Measurements from ENCODE around the gene MTHFSD.

MTHFSD gene

DNA sequence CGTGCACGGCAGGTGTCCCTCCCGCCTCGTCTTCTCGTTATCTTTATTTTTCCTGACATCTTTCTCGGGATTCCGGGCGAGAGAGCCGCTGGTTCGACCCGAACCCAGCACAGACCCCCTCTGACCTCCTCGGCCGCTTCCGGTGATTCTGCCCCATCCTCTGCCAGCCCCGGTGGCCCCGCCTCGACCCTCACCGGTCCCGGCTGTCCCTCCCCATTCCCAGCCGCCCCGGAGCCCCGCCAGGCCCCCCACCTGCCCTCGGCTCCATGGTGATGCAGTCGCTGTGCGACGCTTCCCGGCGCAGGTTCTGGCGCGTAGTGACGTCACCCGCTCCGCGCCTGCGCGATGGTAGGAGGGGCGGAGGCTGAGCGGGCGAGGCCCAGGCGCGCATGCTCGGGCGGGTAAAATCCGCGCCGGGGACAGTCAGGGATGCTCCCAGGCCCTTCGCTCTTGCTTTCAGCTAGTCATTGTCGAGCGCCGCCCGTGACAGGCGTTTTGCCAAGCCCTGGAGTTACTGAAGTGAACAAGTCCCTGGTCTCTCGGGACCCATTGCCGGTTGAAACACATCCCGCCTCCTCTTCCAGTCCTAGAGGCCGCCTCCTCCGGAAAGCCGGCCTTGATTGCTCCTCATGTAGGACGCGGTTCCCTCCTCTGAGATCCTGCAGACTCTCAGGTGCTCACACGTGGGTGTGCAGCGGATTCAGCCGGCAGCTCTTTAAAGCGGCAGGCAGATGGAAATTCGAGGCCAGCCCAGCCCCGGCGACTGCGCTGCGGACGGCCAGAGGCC is at the start of gene MTHFSD:
MTHFSD (minus strand) TSS at position 319 of the 787 bp plus-strand sequence; CDS start at position 268, 51 bp downstream.
- CTCF ChIA-PET = interaction anchor here (1.0 kb wide), 1 partner anchor 724 kb away, joined by 3 read pairs; no protein-coding TSS in a partner anchor

DNA sequence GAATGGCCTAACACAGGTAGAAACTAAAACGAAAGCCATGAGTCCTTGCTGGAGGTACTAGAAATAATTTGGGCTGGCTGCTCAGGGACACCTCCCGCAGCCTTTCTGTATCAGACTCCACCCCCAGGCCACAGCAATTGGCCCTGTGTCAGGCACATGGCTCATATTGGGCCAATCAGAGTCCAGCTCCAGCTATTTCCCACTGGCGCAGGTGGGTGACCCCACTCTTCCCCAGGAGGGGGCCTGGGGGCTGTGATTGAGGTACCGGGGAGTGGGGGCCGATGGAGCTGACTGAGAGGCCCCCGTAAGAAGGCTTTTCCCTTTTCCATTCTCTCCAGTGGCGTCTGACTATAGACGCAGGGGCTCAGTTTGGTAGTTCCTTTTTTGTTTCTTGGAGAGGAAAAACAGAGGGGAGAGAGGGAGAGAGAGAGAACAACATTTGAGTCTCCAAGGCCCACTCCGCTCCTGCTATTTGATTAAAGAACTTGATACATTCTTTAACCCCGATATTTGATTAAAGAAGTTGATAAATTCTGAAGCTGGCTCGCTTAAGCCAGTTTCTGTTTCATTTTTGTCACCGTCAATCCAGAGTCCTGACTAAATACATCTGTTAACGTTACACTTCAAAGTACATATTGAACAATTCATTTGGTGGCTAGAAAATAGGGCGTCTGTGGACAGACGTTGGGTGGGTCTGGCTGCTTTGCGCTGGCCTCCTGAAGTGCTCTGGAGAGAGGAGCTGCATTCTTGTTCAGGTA is 49.6 kb upstream of the MTHFSD start:
- no peak for TF ChIP-seq FOXM1 (IDR thresholded peaks at IDR 0.05; ENCODE audit: borderline replicate concordance)
- TF ChIP-seq ELF4 (IDR thresholded peaks at IDR 0.05) = no peak
- TF ChIP-seq PKNOX1 (IDR thresholded peaks at IDR 0.05) = no peak
- TF ChIP-seq SP1 (IDR thresholded peaks at IDR 0.05) = no peak
- no peak for TF ChIP-seq ZNF384 (IDR thresholded peaks at IDR 0.05)
- TF ChIP-seq LEF1 (IDR thresholded peaks at IDR 0.05; ENCODE audit: borderline replicate concordance) = no peak
- TF ChIP-seq NFRKB (IDR thresholded peaks at IDR 0.05) = no peak
- no peak for TF ChIP-seq SUZ12 (IDR thresholded peaks at IDR 0.05)
- TF ChIP-seq BHLHE40 (IDR thresholded peaks at IDR 0.05; ENCODE audit: borderline replicate concordance) = no peak
- TF ChIP-seq L3MBTL2 (conservative IDR thresholded peaks at IDR 0.05) = no peak
- no peak for TF ChIP-seq HDGF (IDR thresholded peaks at IDR 0.05; ENCODE audit: borderline replicate concordance)
- TF ChIP-seq CTBP1 (IDR thresholded peaks at IDR 0.05; ENCODE audit: borderline replicate concordance) = no peak
- no peak for TF ChIP-seq ARNT (IDR thresholded peaks at IDR 0.05)
- no peak for TF ChIP-seq FOXK2 (IDR thresholded peaks at IDR 0.05)
- TF ChIP-seq TARDBP (IDR thresholded peaks at IDR 0.05) = no peak
- no peak for TF ChIP-seq FOXA1 (IDR thresholded peaks at IDR 0.05)

More for the DNA sequence above, at the start of gene MTHFSD:
- 0 out of 2 replicates have a peak, but pooled peaks have one; percentile 5 for TF ChIP-seq FOXM1 (IDR thresholded peaks at IDR 0.05; ENCODE audit: borderline replicate concordance)
- no peak for TF ChIP-seq LEF1 (IDR thresholded peaks at IDR 0.05; ENCODE audit: borderline replicate concordance)
- no peak for TF ChIP-seq SP1 (IDR thresholded peaks at IDR 0.05)
- no peak for TF ChIP-seq CTBP1 (IDR thresholded peaks at IDR 0.05; ENCODE audit: borderline replicate concordance)
- TF ChIP-seq ARNT (IDR thresholded peaks at IDR 0.05) = no peak
- no peak for TF ChIP-seq TARDBP (IDR thresholded peaks at IDR 0.05)
- no peak for TF ChIP-seq ZNF384 (IDR thresholded peaks at IDR 0.05)
- TF ChIP-seq BHLHE40 (IDR thresholded peaks at IDR 0.05; ENCODE audit: borderline replicate concordance) = no peak
- TF ChIP-seq ELF4 (IDR thresholded peaks at IDR 0.05) = no peak
- no peak for TF ChIP-seq NFRKB (IDR thresholded peaks at IDR 0.05)
- TF ChIP-seq FOXA1 (IDR thresholded peaks at IDR 0.05) = no peak
- TF ChIP-seq SUZ12 (IDR thresholded peaks at IDR 0.05) = no peak
- TF ChIP-seq L3MBTL2 (conservative IDR thresholded peaks at IDR 0.05) = peak; percentile 82
- no peak for TF ChIP-seq PKNOX1 (IDR thresholded peaks at IDR 0.05)
- TF ChIP-seq HDGF (IDR thresholded peaks at IDR 0.05; ENCODE audit: borderline replicate concordance) = no peak
- POLR2A ChIA-PET = interaction anchor here (0.7 to 1.5 kb wide), 4 partner anchors 15 to 489 kb away, joined by 3 read pairs; no protein-coding TSS in a partner anchor
- peak; percentile 98 for DNase-seq (ENCODE audit: extremely low spot score)

GRCh38 chr16:86602521-86602920 is 47.5 kb upstream of the MTHFSD start:
- no peak for TF ChIP-seq HDGF (IDR thresholded peaks at IDR 0.05; ENCODE audit: borderline replicate concordance)
- TF ChIP-seq FOXA1 (IDR thresholded peaks at IDR 0.05) = no peak
- no peak for TF ChIP-seq NFRKB (IDR thresholded peaks at IDR 0.05)
- no peak for TF ChIP-seq ELF4 (IDR thresholded peaks at IDR 0.05)
- TF ChIP-seq TARDBP (IDR thresholded peaks at IDR 0.05) = no peak
- TF ChIP-seq PKNOX1 (IDR thresholded peaks at IDR 0.05) = no peak
- TF ChIP-seq SUZ12 (IDR thresholded peaks at IDR 0.05) = no peak
- no peak for TF ChIP-seq LEF1 (IDR thresholded peaks at IDR 0.05; ENCODE audit: borderline replicate concordance)
- TF ChIP-seq ARNT (IDR thresholded peaks at IDR 0.05) = no peak
- no peak for TF ChIP-seq BHLHE40 (IDR thresholded peaks at IDR 0.05; ENCODE audit: borderline replicate concordance)
- ChIA-PET POLR2A (no interaction called here), CTCF (no interaction called here)
- DNase-seq (ENCODE audit: extremely low spot score) = no peak

More for the DNA sequence above, 49.6 kb upstream of the MTHFSD start:
- no peak for DNase-seq (ENCODE audit: extremely low spot score)
- CTCF ChIA-PET = interaction anchor here (0.7 kb wide), 1 partner anchor 33 kb away, joined by 4 read pairs; no protein-coding TSS in a partner anchor
- POLR2A ChIA-PET = no interaction called here

DNA sequence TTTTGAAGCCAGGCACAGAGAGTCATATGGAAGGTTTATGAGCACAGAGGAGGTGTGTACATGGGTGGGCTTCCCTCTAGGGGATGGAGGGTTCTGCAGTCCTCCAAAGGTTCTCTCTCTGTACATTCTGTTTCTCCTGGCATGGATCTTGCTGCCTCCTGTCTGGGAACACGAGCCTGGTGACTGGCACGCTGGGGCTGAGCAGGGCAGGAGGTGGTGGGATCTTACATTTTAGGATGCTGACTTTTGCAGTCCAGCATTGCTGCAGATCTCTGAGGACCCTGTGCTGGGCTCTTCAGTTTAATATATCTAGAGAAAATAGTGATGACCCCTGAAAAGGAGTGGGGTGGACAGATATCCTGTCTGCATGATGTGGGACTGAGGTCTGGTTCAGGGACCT is 46.3 kb upstream of the MTHFSD start:
- CTCF ChIA-PET = no interaction called here
- no peak for DNase-seq (ENCODE audit: extremely low spot score)
- no peak for TF ChIP-seq SP1 (IDR thresholded peaks at IDR 0.05)
- TF ChIP-seq ARNT (IDR thresholded peaks at IDR 0.05) = no peak
- no peak for TF ChIP-seq L3MBTL2 (conservative IDR thresholded peaks at IDR 0.05)
- TF ChIP-seq BHLHE40 (IDR thresholded peaks at IDR 0.05; ENCODE audit: borderline replicate concordance) = no peak
- TF ChIP-seq TARDBP (IDR thresholded peaks at IDR 0.05) = no peak
- no peak for TF ChIP-seq LEF1 (IDR thresholded peaks at IDR 0.05; ENCODE audit: borderline replicate concordance)
- TF ChIP-seq ELF4 (IDR thresholded peaks at IDR 0.05) = no peak
- no peak for TF ChIP-seq FOXK2 (IDR thresholded peaks at IDR 0.05)
- no peak for TF ChIP-seq FOXM1 (IDR thresholded peaks at IDR 0.05; ENCODE audit: borderline replicate concordance)
- POLR2A ChIA-PET = no interaction called here
